ENCODE data around the gene PGF. TPM values are rescaled to one million over a fixed set of nuclear protein-coding genes. Genes with fewer than 3 reads are reported as not detected.

Gene PGF
- total RNA-seq, 1 donor from 2014 or later: 6.1 TPM

GRCh38 chr14:74956280-74957072, 1.1 kb upstream of the PGF start:
- DNase-seq (ENCODE audit: low read depth): no peak
- TF ChIP-seq CTCF (conservative IDR thresholded peaks at IDR 0.05; ENCODE audit: low read depth, low read length): no peak
- no peak overlapping the region for H3K4me3 ChIP-seq (ENCODE audit: low read depth, low read length)

- DNase-seq (ENCODE audit: low read depth): no peak
- H3K4me3 ChIP-seq (ENCODE audit: low read depth, low read length): no peak overlapping the region
- TF ChIP-seq CTCF (conservative IDR thresholded peaks at IDR 0.05; ENCODE audit: low read depth, low read length): no peak
Measured at GRCh38 chr14:74956027-74956279, 556 bp upstream of the PGF start.

GRCh38 chr14:74954947-74955228, 509 bp downstream of the PGF start:
- no peak for TF ChIP-seq CTCF (conservative IDR thresholded peaks at IDR 0.05; ENCODE audit: low read depth, low read length)
- DNase-seq (ENCODE audit: low read depth): no peak
- peak overlapping the region; percentile 44 for H3K4me3 ChIP-seq (ENCODE audit: low read depth, low read length)

- H3K4me3 ChIP-seq (ENCODE audit: low read depth, low read length): no peak overlapping the region
- DNase-seq (ENCODE audit: low read depth): no peak
- no peak for TF ChIP-seq CTCF (conservative IDR thresholded peaks at IDR 0.05; ENCODE audit: low read depth, low read length)
Measured at GRCh38 chr14:74954232-74954946, 1.0 kb downstream of the PGF start.

- no peak for TF ChIP-seq CTCF (conservative IDR thresholded peaks at IDR 0.05; ENCODE audit: low read depth, low read length)
- H3K4me3 ChIP-seq (ENCODE audit: low read depth, low read length): no peak overlapping the region
- DNase-seq (ENCODE audit: low read depth): no peak
Measured at GRCh38 chr14:74953686-74954085, 1.7 kb downstream of the PGF start.

GRCh38 chr14:74952697-74953484, 2.5 kb downstream of the PGF start:
- DNase-seq (ENCODE audit: low read depth): no peak
- TF ChIP-seq CTCF (conservative IDR thresholded peaks at IDR 0.05; ENCODE audit: low read depth, low read length): no peak
- no peak overlapping the region for H3K4me3 ChIP-seq (ENCODE audit: low read depth, low read length)

All from epithelial cell of proximal tubule (primary cell).